Gastroesophageal sphincter (tissue), 4 donors: Measurements from ENCODE around the gene RPL41. TPM values are rescaled to one million over a fixed set of nuclear protein-coding genes. Genes with fewer than 3 reads are reported as not detected.

Experiments used
- ATAC-seq: fragments of 150-250 bp; one replicate; pipeline ENCODE4 v1.9.1; 2016; ENCODE audit warnings: mild to moderate bottlenecking, moderate library complexity
- H3K27ac ChIP-seq, 4 donors: fragments of 200-600 bp; sonication (generic) in 3 of 4; 1 replicate in 3 of 4; 2 replicates in 1 of 4; pipeline ENCODE4 v1.5.1; 2016 to 2019
- H3K27me3 ChIP-seq: fragments of 200-600 bp; sonication (generic); one replicate; pipeline ENCODE4 v1.5.1; 2019
- H3K36me3 ChIP-seq, 2 donors: fragments of 200-600 bp; sonication (generic); one replicate each; pipeline ENCODE4 v1.5.1; 2019; ENCODE audit warnings: control low read depth in 1 of 2
- H3K4me1 ChIP-seq, 3 donors: fragments of 200-600 bp; sonication (generic); 1 replicate in 2 of 3; 2 replicates in 1 of 3; pipeline ENCODE4 v1.5.1; 2016 to 2019; ENCODE audit warnings: control low read depth in 2 of 3
- H3K4me3 ChIP-seq, 2 donors: fragments of 200-600 bp; sonication (generic); one replicate each; pipeline ENCODE4 v1.5.1; 2019; ENCODE audit warnings: mild to moderate bottlenecking in 1 of 2, moderate library complexity in 1 of 2
- H3K9me3 ChIP-seq, 3 donors: fragments of 200-600 bp; sonication (generic); one replicate each; pipeline ENCODE4 v1.5.1; 2017 to 2019; ENCODE audit warnings: control low read depth in 2 of 3
- EP300 ChIP-seq: sonication (generic); formaldehyde crosslinking; IDR thresholded peaks from one replicate; pipeline ENCODE4 v1.6.1; 2017; ENCODE audit warnings: antibody characterized with exemption, mild to moderate bottlenecking
- POLR2A ChIP-seq, 2 donors: fragments of 450-650 bp; IDR thresholded peaks; one replicate each; pipeline ENCODE4 v1.6.1; 2017; ENCODE audit warnings: antibody characterized with exemption in 2 of 2, mild to moderate bottlenecking in 2 of 2, moderate library complexity in 1 of 2
- POLR2AphosphoS5 ChIP-seq: sonication (generic); formaldehyde crosslinking; IDR thresholded peaks from one replicate; pipeline ENCODE4 v1.6.1; 2017; ENCODE audit warnings: antibody characterized with exemption
- whole genome bisulfite sequencing, 2 donors: methylation state at CpG; one replicate each; pipeline ENCODE4 v1.1.5; 2018; ENCODE audit warnings: low coverage in 1 of 2; 5-methylcytosine and 5-hydroxymethylcytosine counted together
- total RNA-seq, 4 donors: library from RNA; depleted of rRNA; stranded (reverse); fragments of >200 nt; gene quantifications; one replicate each; pipeline ENCODE4 v1.1.0, GENCODE V29; 2016
- TF ChIP-seq, protein P1 (sequence below), 4 experiments: fragments of 200-600 bp in 2 of 4; fragments of 450-650 bp in 2 of 4; sonication (generic) in 1 of 4; IDR thresholded peaks; one replicate each; pipeline ENCODE4 v1.5.1; 2017 to 2019; ENCODE audit warnings: antibody characterized with exemption in 4 of 4, mild to moderate bottlenecking in 2 of 4, moderate library complexity in 2 of 4

RPL41 gene
- total RNA-seq, 4 donors from 2014 or later, result 1,487 to 4,346 (median 2,874) TPM

GRCh38 chr12:56152132-56152755, 35.8 kb downstream of the RPL41 start, which contains the start of gene MYL6B:
TSS of gene MYL6B (plus strand) at chr12:56152587. CDS start at chr12:56153919, 1,332 bp downstream.
- peak within 1 kb of the TSS; percentile 85 to 92 (median 90) for H3K27ac ChIP-seq
- H3K4me3 ChIP-seq, result peak within 1 kb of the TSS; percentile 60 to 85
- H3K36me3 ChIP-seq, result no peaks in the 10 kb centered on the region
- TF ChIP-seq POLR2AphosphoS5 (peak; percentile 84), POLR2A (IDR thresholded peaks at IDR 0.05) (peak in 1 of 2 donors; percentile 39), EP300 (no peak)
- TF ChIP-seq, protein P1, sequence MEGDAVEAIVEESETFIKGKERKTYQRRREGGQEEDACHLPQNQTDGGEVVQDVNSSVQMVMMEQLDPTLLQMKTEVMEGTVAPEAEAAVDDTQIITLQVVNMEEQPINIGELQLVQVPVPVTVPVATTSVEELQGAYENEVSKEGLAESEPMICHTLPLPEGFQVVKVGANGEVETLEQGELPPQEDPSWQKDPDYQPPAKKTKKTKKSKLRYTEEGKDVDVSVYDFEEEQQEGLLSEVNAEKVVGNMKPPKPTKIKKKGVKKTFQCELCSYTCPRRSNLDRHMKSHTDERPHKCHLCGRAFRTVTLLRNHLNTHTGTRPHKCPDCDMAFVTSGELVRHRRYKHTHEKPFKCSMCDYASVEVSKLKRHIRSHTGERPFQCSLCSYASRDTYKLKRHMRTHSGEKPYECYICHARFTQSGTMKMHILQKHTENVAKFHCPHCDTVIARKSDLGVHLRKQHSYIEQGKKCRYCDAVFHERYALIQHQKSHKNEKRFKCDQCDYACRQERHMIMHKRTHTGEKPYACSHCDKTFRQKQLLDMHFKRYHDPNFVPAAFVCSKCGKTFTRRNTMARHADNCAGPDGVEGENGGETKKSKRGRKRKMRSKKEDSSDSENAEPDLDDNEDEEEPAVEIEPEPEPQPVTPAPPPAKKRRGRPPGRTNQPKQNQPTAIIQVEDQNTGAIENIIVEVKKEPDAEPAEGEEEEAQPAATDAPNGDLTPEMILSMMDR (IDR thresholded peaks at IDR 0.05), result no peak
- no peaks in the 10 kb centered on the region for H3K27me3 ChIP-seq
- whole genome bisulfite sequencing, 2 donors, result 0% methylated on average over 10 to 13 of the region's 37 CpGs
- peaks cover 3 to 48% (median 13%) of the 10 kb centered on the region in 3 donors for H3K4me1 ChIP-seq
- peak; percentile 97 for ATAC-seq
- H3K9me3 ChIP-seq, result no peaks in the 10 kb centered on the region

GRCh38 chr12:56152756-56153677, 36.6 kb downstream of the RPL41 start:
- Histone ChIP-seq H3K4me3 (peak overlapping the region; percentile 60 to 85), H3K9me3 (no peaks in the 10 kb centered on the region), H3K4me1 (peaks cover 3 to 49% (median 13%) of the 10 kb centered on the region in 3 donors), H3K27me3 (no peaks in the 10 kb centered on the region), H3K36me3 (no peaks in the 10 kb centered on the region), H3K27ac (peak overlapping the region in 3 of 4 donors; percentile 85 to 92 (median 91))
- ATAC-seq, result no peak
- no peak for TF ChIP-seq POLR2A (IDR thresholded peaks at IDR 0.05)
- TF ChIP-seq, protein P1 (IDR thresholded peaks at IDR 0.05), result no peak
- TF ChIP-seq POLR2AphosphoS5, result no peak
- no peak for TF ChIP-seq EP300
- WGBS, 2 donors, result 5 to 33% methylated on average over 1 to 4 of the region's 8 CpGs

DNA sequence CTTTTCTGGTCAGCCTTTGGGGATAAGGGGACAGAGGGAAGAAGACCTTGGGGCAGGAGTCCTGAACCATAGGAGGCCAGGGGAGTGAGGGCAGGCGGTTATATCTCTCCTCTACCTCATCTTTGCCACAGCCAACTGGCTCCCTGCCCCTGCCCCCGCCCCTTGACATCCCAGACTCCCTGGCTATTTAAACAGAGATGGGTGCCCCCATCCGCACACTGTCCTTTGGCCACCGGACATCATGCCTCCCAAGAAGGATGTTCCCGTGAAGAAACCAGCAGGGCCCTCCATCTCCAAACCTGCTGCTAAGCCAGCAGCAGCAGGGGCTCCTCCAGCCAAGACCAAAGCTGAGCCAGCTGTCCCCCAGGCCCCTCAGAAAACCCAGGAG, 37.2 kb downstream of the RPL41 start:
- Histone ChIP-seq H3K9me3 (no peaks in the 10 kb centered on the region), H3K27ac (no peak overlapping the region)
- WGBS, 2 donors, result no CpG with 5 or more reads among the region's 5 CpGs

GRCh38 chr12:56154246-56154771, 37.9 kb downstream of the RPL41 start:
- no peaks in the 10 kb centered on the region for H3K27me3 ChIP-seq
- no peaks in the 10 kb centered on the region for H3K36me3 ChIP-seq
- no peak overlapping the region for H3K4me3 ChIP-seq
- peaks cover 3 to 50% (median 13%) of the 10 kb centered on the region in 3 donors for H3K4me1 ChIP-seq
- TF ChIP-seq, protein P1 (IDR thresholded peaks at IDR 0.05), result no peak
- TF ChIP-seq EP300, result no peak
- TF ChIP-seq POLR2AphosphoS5, result no peak
- no peak for TF ChIP-seq POLR2A (IDR thresholded peaks at IDR 0.05)
- H3K9me3 ChIP-seq, result no peaks in the 10 kb centered on the region
- H3K27ac ChIP-seq, result no peak overlapping the region
- WGBS, 2 donors, result 100% methylated on average over 1 of the region's 1 CpG
- no peak for ATAC-seq

More for the DNA sequence above, 37.2 kb downstream of the RPL41 start:
- no peaks in the 10 kb centered on the region for H3K27me3 ChIP-seq
- H3K4me1 ChIP-seq, result peaks cover 3 to 49% (median 13%) of the 10 kb centered on the region in 3 donors
- H3K4me3 ChIP-seq, result no peak overlapping the region
- TF ChIP-seq POLR2AphosphoS5 (no peak), POLR2A (IDR thresholded peaks at IDR 0.05) (no peak), EP300 (no peak)
- TF ChIP-seq, protein P1 (IDR thresholded peaks at IDR 0.05), result no peak
- ATAC-seq, result no peak
- no peaks in the 10 kb centered on the region for H3K36me3 ChIP-seq
